Prostate gland (tissue), 2 donors: ENCODE data around the gene SOX18.

ENCODE experiments used
- CTCF ChIP-seq, 4 experiments: fragments of 200-600 bp in 2 of 4; fragments of 450-650 bp in 2 of 4; sonication (generic) in 2 of 4; IDR thresholded peaks; 1 replicate in 3 of 4; 2 replicates in 1 of 4; pipeline ENCODE4 v1.5.1; 2016 to 2019; ENCODE audit warnings: antibody characterized with exemption in 4 of 4, mild to moderate bottlenecking in 2 of 4, moderate library complexity in 2 of 4
- POLR2AphosphoS5 ChIP-seq: sonication (generic); formaldehyde crosslinking; IDR thresholded peaks from one replicate; pipeline ENCODE4 v1.6.1; 2017; ENCODE audit warnings: antibody characterized with exemption

GRCh38 chr20:64077876-64078551 lies 28.6 kb upstream of the SOX18 start:
- TF ChIP-seq POLR2AphosphoS5, result no peak
- TF ChIP-seq CTCF (IDR thresholded peaks at IDR 0.05), result no peak
